Stimulated activated memory B cell treated with anti-CD40 and anti-IgM and Interleukin-4, amounts not matched to agents 10 μg/mL and 1 μg/mL and 100 μg/mL, for 72 hours (primary cell): ENCODE data around the gene SLPI.

Source experiments
- ATAC-seq: fragments of 150-1000 bp; cut with Tn5 transposase; 2 replicates; pipeline ENCODE4 v1.10.0; 2021
- H3K27ac Mint-ChIP-seq: one replicate; pipeline ENCODE4 v1.8.0; 2022; ENCODE audit warnings: mild to moderate bottlenecking, mixed read lengths
- H3K27me3 Mint-ChIP-seq: one replicate; pipeline ENCODE4 v1.8.0; 2022; ENCODE audit warnings: mixed read lengths
- H3K36me3 Mint-ChIP-seq: one replicate; pipeline ENCODE4 v1.8.0; 2022; ENCODE audit warnings: mixed read lengths
- H3K4me1 Mint-ChIP-seq: one replicate; pipeline ENCODE4 v1.8.0; 2022; ENCODE audit warnings: mixed read lengths
- H3K4me3 Mint-ChIP-seq: one replicate; pipeline ENCODE4 v1.8.0; 2022; ENCODE audit warnings: mild to moderate bottlenecking, moderate library complexity, mixed read lengths
- H3K9me3 Mint-ChIP-seq: one replicate; pipeline ENCODE4 v1.8.0; 2022; ENCODE audit warnings: mixed read lengths

The SLPI gene

GRCh38 chr20:45209924-45210323, 44.4 kb downstream of the SLPI start:
- H3K27ac Mint-ChIP-seq, result no peak overlapping the region
- peaks cover 75% of the 10 kb centered on the region for H3K27me3 Mint-ChIP-seq

GRCh38 chr20:45206725-45207124, 47.6 kb downstream of the SLPI start, which contains the start of gene SEMG1:
Gene SEMG1 (plus strand): TSS chr20:45207033. CDS start chr20:45207054, 21 bp downstream.
- Mint-ChIP-seq H3K4me3 (no peak within 1 kb of the TSS), H3K27ac (no peak within 1 kb of the TSS), H3K27me3 (peaks cover 80% of the 10 kb centered on the region), H3K9me3 (peaks cover 8% of the 10 kb centered on the region), H3K4me1 (no peaks in the 10 kb centered on the region), H3K36me3 (no peaks in the 10 kb centered on the region)
- ATAC-seq, result no peak

More at GRCh38 chr20:45209924-45210323, 44.4 kb downstream of the SLPI start:
- Mint-ChIP-seq H3K4me3 (no peak overlapping the region), H3K9me3 (no peaks in the 10 kb centered on the region), H3K4me1 (no peaks in the 10 kb centered on the region), H3K36me3 (no peaks in the 10 kb centered on the region)
- ATAC-seq, result no peak
